Body of pancreas (tissue), 4 donors: ENCODE measurements around the gene FGD3. TPM values are rescaled to one million over a fixed set of nuclear protein-coding genes. Genes with fewer than 3 reads are reported as not detected.

Source experiments
- ATAC-seq: fragments of 150-250 bp; one replicate; pipeline ENCODE4 v1.9.1; 2016
- DNase-seq, 4 donors: peaks; one replicate each; pipeline ENCODE4 v3.0.0-alpha.2; 2019
- H3K27ac ChIP-seq, 4 donors: fragments of 200-600 bp; sonication (generic); 1 replicate in 3 of 4; 2 replicates in 1 of 4; pipeline versions ENCODE4 v1.5.1 to v1.6.1; 2016 to 2019; ENCODE audit warnings: mild to moderate bottlenecking in 1 of 4, mixed read lengths in 1 of 4, moderate library complexity in 1 of 4
- H3K27me3 ChIP-seq, 2 donors: fragments of 200-600 bp; sonication (generic); one replicate each; pipeline ENCODE4 v1.6.0; 2016; ENCODE audit warnings: mild to moderate bottlenecking in 1 of 2
- H3K36me3 ChIP-seq, 2 donors: fragments of 200-600 bp; sonication (generic); replicated peaks in 1 of 2; 2 replicates each; pipeline ENCODE4 v1.5.1; 2016; ENCODE audit warnings: low read depth in 2 of 2; ENCODE audit not compliant: insufficient read depth in 1 of 2
- H3K4me1 ChIP-seq: fragments of 200-600 bp; sonication (generic); one replicate; pipeline ENCODE4 v1.6.0; 2016
- H3K4me3 ChIP-seq, 2 donors: fragments of 200-600 bp; sonication (generic); 1 replicate in 1 of 2; 2 replicates in 1 of 2; pipeline ENCODE4 v1.5.1; 2016 to 2019
- H3K9me3 ChIP-seq, 3 donors: fragments of 200-600 bp; sonication (generic); 1 replicate in 2 of 3; 2 replicates in 1 of 3; pipeline ENCODE4 v1.5.1; 2016
- POLR2A ChIP-seq, 3 donors: fragments of 450-650 bp; IDR thresholded peaks; one replicate each; pipeline ENCODE4 v1.6.1; 2016; ENCODE audit warnings: antibody characterized with exemption in 3 of 3, mild to moderate bottlenecking in 2 of 3
- WGBS, 2 donors: methylation state at CpG; one replicate each; pipeline ENCODE4 v1.1.5; 2017; 5-methylcytosine and 5-hydroxymethylcytosine counted together
- intact Hi-C: fragments of 100-400 bp; cut with DNase I; formaldehyde crosslinking; loops from one replicate; pipeline ENCODE4 v1.15.1; 2023
- total RNA-seq, 2 donors: library from RNA; depleted of rRNA; stranded (reverse); fragments of >200 nt; gene quantifications; one replicate each; pipeline ENCODE4 v1.1.0, GENCODE V29; 2016
- TF ChIP-seq, protein P1 (sequence below), 7 experiments: fragments of 450-650 bp in 4 of 7; fragments of 200-600 bp in 3 of 7; sonication (generic) in 3 of 7; IDR thresholded peaks; one replicate each; pipeline ENCODE4 v1.5.1; 2016 to 2019; ENCODE audit warnings: antibody characterized with exemption in 7 of 7

FGD3 gene
- total RNA-seq, 2 donors from 2014 or later, result 12.2 to 13.2 TPM

DNA sequence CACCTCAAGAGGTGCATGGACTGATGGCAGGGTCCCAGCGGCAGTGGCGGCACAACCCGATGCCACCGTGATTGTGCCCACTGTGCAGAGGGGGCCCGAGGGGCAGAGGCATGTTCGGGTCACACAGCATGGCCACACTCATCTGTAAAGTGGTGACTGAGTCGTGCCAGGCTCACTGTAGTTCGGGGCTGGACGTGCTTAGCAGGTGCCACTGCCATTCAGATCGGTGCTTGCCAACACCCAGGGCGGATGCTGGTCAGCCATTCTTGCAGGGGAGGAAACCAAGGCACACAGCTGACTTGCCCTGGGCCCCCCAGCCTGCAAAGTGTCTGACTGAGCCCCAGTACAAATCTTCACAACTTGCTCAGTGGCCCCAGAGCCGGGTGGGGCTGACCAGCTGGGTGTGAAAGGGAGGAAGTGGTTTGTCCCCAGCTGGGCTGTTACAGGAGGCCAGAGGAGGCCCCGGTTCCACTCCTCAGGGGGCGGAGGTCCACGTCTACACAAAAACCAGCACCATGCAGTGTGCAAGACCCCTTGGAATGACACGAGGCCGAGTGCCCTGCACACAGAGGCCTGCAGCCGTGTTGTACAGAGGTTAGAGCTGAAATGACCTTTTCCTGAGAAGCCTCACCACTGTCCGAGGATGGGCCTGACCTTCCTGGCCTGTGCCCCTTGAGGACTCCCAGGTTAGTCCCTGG is 17.9 kb downstream of the FGD3 start:
- WGBS, 2 donors, result 45% methylated on average over 19 of the region's 19 CpGs; no CpG with 5 or more reads in 1 of the 2 donors
- H3K36me3 ChIP-seq, result no peaks in the 10 kb centered on the region
- ATAC-seq (no peak), DNase-seq (peak in 1 of 4 donors; percentile 39)
- intact Hi-C loops, result no loop called here
- peak overlapping the region in 1 of 2 donors; percentile 11 for H3K4me3 ChIP-seq
- H3K4me1 ChIP-seq, result peaks cover 7% of the 10 kb centered on the region
- no peaks in the 10 kb centered on the region for H3K27me3 ChIP-seq
- no peak for TF ChIP-seq POLR2A (IDR thresholded peaks at IDR 0.05)
- TF ChIP-seq, protein P1, sequence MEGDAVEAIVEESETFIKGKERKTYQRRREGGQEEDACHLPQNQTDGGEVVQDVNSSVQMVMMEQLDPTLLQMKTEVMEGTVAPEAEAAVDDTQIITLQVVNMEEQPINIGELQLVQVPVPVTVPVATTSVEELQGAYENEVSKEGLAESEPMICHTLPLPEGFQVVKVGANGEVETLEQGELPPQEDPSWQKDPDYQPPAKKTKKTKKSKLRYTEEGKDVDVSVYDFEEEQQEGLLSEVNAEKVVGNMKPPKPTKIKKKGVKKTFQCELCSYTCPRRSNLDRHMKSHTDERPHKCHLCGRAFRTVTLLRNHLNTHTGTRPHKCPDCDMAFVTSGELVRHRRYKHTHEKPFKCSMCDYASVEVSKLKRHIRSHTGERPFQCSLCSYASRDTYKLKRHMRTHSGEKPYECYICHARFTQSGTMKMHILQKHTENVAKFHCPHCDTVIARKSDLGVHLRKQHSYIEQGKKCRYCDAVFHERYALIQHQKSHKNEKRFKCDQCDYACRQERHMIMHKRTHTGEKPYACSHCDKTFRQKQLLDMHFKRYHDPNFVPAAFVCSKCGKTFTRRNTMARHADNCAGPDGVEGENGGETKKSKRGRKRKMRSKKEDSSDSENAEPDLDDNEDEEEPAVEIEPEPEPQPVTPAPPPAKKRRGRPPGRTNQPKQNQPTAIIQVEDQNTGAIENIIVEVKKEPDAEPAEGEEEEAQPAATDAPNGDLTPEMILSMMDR (IDR thresholded peaks at IDR 0.05), result no peak
- H3K27ac ChIP-seq, result peak overlapping the region in 3 of 4 donors; percentile 68 to 83 (median 82)
- H3K9me3 ChIP-seq, result no peaks in the 10 kb centered on the region

DNA sequence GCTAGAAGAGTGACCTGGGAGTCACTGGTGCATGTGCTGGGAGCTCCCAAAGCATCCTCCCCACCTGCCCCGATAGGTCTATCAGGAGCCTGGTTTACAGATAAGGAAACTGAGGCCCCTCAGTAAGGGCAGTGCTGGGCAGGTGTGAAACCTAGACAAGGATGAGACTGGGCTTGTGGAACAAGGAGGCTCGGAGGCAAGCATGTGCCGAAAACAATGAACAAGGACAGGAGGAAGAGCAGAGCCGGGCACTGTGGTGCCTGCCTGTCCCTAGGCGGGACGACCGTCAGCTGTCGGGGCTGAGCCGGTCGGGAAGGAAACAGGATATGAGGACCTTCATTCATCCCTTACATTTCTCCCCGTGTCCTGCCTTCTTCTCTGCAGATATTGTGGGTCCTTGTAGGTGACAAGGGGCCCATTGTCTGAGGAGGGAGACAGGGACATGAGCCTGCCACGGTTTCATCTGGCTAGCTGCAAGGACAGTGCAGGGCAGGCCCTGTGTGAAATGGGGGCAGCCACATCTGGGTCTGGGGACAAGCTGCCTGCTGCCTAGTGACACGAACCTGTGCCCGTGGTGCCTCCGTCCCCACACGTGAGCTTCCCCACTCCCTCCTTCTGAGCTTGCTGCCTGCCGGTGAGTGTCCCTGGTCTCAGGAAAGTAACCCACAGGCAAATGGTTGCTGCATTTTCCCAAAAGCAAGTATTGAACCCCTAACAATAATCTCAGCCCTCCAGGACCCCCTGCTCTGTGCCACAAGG is 18.6 kb downstream of the FGD3 start:
- Histone ChIP-seq H3K36me3 (no peaks in the 10 kb centered on the region), H3K4me1 (peaks cover 7% of the 10 kb centered on the region), H3K9me3 (no peaks in the 10 kb centered on the region), H3K27ac (peak overlapping the region in 3 of 4 donors; percentile 68 to 83 (median 82)), H3K27me3 (no peaks in the 10 kb centered on the region), H3K4me3 (no peak overlapping the region)
- DNase-seq (no peak), ATAC-seq (no peak)
- WGBS, 2 donors, result 59 to 70% methylated on average over 15 to 17 of the region's 17 CpGs
- intact Hi-C loops, result no loop called here
- TF ChIP-seq, protein P1 (IDR thresholded peaks at IDR 0.05), result no peak
- TF ChIP-seq POLR2A (IDR thresholded peaks at IDR 0.05), result no peak

DNA sequence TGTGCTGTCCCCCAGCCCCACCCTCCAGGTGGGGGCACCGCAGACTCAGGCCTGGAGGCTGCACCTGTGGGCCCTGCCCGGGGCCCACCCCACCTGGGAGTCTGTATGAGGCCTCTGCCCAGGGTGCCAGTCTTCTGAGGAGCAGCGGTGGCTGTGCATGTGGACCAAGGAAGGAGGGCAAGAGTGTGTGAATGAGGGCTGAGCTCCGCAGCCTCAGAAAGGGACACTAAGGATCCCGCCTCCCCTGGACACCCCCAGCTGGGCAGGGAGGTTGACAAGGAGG is 19.1 kb downstream of the FGD3 start:
- peaks cover 7% of the 10 kb centered on the region for H3K4me1 ChIP-seq
- H3K36me3 ChIP-seq, result no peaks in the 10 kb centered on the region
- H3K27me3 ChIP-seq, result no peaks in the 10 kb centered on the region
- intact Hi-C loops, result no loop called here
- no peaks in the 10 kb centered on the region for H3K9me3 ChIP-seq
- DNase-seq, result no peak
- WGBS, 2 donors, result 85 to 87% methylated on average over 2 to 5 of the region's 5 CpGs
- peak overlapping the region in 3 of 4 donors; percentile 68 to 83 (median 82) for H3K27ac ChIP-seq
- no peak for ATAC-seq
- TF ChIP-seq POLR2A (IDR thresholded peaks at IDR 0.05), result no peak
- TF ChIP-seq, protein P1 (IDR thresholded peaks at IDR 0.05), result no peak
- no peak overlapping the region for H3K4me3 ChIP-seq

DNA sequence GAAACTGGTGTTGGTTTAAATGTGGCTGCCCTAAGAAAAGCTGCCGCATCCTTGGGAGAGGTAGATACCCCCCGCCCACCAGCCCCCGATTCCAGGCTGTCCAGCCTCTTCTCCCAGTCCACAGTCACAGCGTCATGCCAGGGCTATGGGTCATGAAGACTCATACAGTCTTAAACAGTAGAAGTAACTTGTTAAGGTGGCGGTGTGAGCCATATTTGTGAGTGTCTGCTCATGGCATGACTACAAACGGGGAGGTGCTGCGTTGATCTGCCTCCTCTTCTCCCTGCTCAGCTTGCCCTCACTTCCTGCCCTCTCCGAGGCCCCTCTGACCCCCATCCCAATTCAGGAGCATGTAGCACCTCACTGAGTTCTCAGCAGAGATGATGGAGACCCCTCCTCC is 20.8 kb downstream of the FGD3 start:
- Histone ChIP-seq H3K9me3 (no peaks in the 10 kb centered on the region), H3K4me1 (peaks cover 7% of the 10 kb centered on the region), H3K36me3 (no peaks in the 10 kb centered on the region), H3K27me3 (no peaks in the 10 kb centered on the region), H3K4me3 (no peak overlapping the region), H3K27ac (no peak overlapping the region)
- 76 to 84% methylated on average over 5 to 8 of the region's 8 CpGs for WGBS, 2 donors
- ATAC-seq (no peak), DNase-seq (no peak)
- intact Hi-C loops, result no loop called here
- TF ChIP-seq, protein P1 (IDR thresholded peaks at IDR 0.05), result no peak
- TF ChIP-seq POLR2A (IDR thresholded peaks at IDR 0.05), result no peak
